Gastrocnemius medialis (tissue), 4 donors: ENCODE measurements around the gene MALL. TPM values are rescaled to one million over a fixed set of nuclear protein-coding genes. Genes with fewer than 3 reads are reported as not detected.
"Not testable (repeated sequence)": the region's sequence is repeated elsewhere in the genome, so short reads cannot be mapped to it uniquely, and the experiment has no call there.

Source experiments
- ATAC-seq, 2 donors: fragments of 150-250 bp; one replicate each; pipeline ENCODE4 v1.9.1; 2016
- DNase-seq, 2 donors: peaks; one replicate each; pipeline ENCODE4 v3.0.0-alpha.2; 2019
- H3K27ac ChIP-seq, 4 donors: fragments of 200-600 bp; sonication (generic); 1 replicate in 1 of 4; 2 replicates in 3 of 4; pipeline ENCODE4 v1.5.1; 2016 to 2018; ENCODE audit warnings: mild to moderate bottlenecking in 2 of 4, moderate library complexity in 1 of 4
- H3K27me3 ChIP-seq, 3 donors: fragments of 200-600 bp; sonication (generic) in 2 of 3; 1 replicate in 1 of 3; 2 replicates in 2 of 3; pipeline versions ENCODE4 v1.5.1 to v1.6.0; 2016 to 2019; ENCODE audit warnings: mild to moderate bottlenecking in 1 of 3, moderate library complexity in 1 of 3
- H3K36me3 ChIP-seq, 2 donors: fragments of 200-600 bp; sonication (generic) in 1 of 2; one replicate each; pipeline ENCODE4 v1.5.1; 2017 to 2018
- H3K4me1 ChIP-seq, 2 donors: fragments of 200-600 bp; sonication (generic) in 1 of 2; one replicate each; pipeline ENCODE4 v1.5.1; 2016 to 2017; ENCODE audit warnings: mild to moderate bottlenecking in 2 of 2
- H3K4me3 ChIP-seq, 4 donors: fragments of 200-600 bp; sonication (generic) in 3 of 4; 1 replicate in 1 of 4; 2 replicates in 3 of 4; pipeline ENCODE4 v1.5.1; 2016 to 2019; ENCODE audit warnings: mild to moderate bottlenecking in 2 of 4
- H3K9me3 ChIP-seq, 3 donors: fragments of 200-600 bp; sonication (generic) in 2 of 3; 1 replicate in 1 of 3; 2 replicates in 2 of 3; pipeline ENCODE4 v1.5.1; 2016 to 2019
- in situ Hi-C, 4 donors: fragments of 200-750 bp; cut with MboI; loops; one replicate each; pipeline versions ENCODE4 v1.15.0 to v1.8.0; 2017; ENCODE audit warnings: low sequenced_read_pairs in 4 of 4
- intact Hi-C: fragments of 100-400 bp; cut with DNase I; formaldehyde crosslinking; loops from one replicate; pipeline ENCODE4 v1.15.1; 2023; ENCODE audit warnings: low total_unique reads
- total RNA-seq, 4 donors: library from RNA; depleted of rRNA; stranded (reverse); fragments of >200 nt; gene quantifications; one replicate each; pipeline versions ENCODE4 v1.1.0 to v1.2.3, GENCODE V29; 2016

The MALL gene
- total RNA-seq, 4 donors from 2014 or later: 1.7 to 3.8 (median 2.5) TPM

DNA sequence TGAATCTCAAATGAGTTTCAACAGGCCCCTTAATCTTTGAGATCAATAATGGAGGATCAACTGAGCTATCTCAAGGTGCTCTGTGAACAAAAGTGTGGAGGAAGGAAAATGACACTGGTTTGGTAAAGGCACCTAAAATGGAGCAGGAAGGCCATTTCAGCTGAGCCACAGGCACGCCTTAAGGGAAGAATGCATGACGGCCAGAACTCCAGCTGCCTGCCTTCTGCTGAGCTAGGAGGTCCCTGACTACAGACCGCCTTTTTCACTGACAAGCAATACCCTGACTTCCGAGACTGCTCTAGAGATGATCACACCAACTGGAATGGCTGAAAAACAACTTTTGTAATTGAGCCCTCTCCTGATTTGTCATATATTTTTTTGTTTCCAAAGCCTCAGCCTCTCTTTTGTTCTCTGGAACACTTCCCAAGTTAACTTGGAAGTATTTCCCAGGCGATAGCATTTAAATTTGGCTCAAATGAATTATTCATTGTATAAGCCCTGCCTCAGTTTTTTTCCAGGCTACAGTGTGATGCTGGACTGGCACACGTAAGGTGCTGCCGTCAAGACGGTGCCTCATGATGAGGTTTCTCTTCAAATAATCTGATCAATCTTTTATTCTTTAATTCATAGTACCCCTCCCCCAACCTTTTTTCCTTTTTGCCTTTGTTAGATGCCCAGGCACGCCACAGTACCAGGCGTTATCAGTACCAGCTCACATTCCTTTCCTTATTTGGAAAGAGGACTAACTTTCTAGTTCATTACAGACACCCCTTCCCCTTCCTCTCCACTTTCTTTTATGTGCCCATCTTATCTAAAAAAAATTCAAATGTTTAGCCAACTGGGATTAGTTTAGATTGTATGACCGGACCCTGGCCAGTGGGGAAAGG lies 60.9 kb downstream of the MALL start:
- H3K27me3 ChIP-seq, in situ Hi-C loops, H3K36me3 ChIP-seq, DNase-seq, intact Hi-C loops, H3K27ac ChIP-seq, H3K9me3 ChIP-seq, H3K4me3 ChIP-seq, H3K4me1 ChIP-seq: not testable (repeated sequence)
- ATAC-seq: peak in 1 of 2 donors; percentile 47

- H3K4me3 ChIP-seq, H3K27me3 ChIP-seq, ATAC-seq, DNase-seq, H3K27ac ChIP-seq, intact Hi-C loops, in situ Hi-C loops, H3K9me3 ChIP-seq, H3K4me1 ChIP-seq, H3K36me3 ChIP-seq: not testable (repeated sequence)
Measured at GRCh38 chr2:110053688-110054087, 61.9 kb downstream of the MALL start.

GRCh38 chr2:110052166-110052565 lies 63.5 kb downstream of the MALL start:
- H3K27me3 ChIP-seq, DNase-seq, H3K36me3 ChIP-seq, intact Hi-C loops, H3K27ac ChIP-seq, H3K4me3 ChIP-seq, ATAC-seq, in situ Hi-C loops, H3K4me1 ChIP-seq, H3K9me3 ChIP-seq: not testable (repeated sequence)

- H3K4me3 ChIP-seq, DNase-seq, intact Hi-C loops, ATAC-seq, H3K27me3 ChIP-seq, in situ Hi-C loops, H3K36me3 ChIP-seq, H3K4me1 ChIP-seq, H3K9me3 ChIP-seq, H3K27ac ChIP-seq: not testable (repeated sequence)
Measured at GRCh38 chr2:110050222-110050621, 65.4 kb downstream of the MALL start.

DNA sequence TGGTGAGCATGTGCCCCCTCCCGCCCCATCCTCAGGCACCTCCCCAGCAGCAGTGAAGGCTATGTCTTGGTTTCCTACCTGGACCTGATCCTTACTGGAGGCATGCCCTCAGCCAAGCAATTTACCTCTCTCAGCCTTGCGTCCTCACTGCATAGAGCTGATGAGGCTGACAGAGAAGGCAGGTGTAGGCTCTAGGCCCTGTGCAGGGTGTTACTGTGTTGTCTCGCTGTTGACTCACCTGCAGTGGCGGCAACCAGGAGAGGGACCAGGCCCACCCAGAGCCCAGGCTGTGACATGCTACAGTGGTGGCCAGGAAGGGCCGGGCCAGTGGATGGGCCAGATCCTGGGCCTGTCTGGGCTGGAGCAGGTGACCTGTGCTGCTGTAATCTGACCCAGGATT lies 65.9 kb downstream of the MALL start:
- intact Hi-C loops, H3K27me3 ChIP-seq, H3K36me3 ChIP-seq, ATAC-seq, DNase-seq, in situ Hi-C loops, H3K4me3 ChIP-seq, H3K27ac ChIP-seq, H3K9me3 ChIP-seq, H3K4me1 ChIP-seq: not testable (repeated sequence)

GRCh38 chr2:110048255-110049197 lies 67.1 kb downstream of the MALL start:
- intact Hi-C loops, H3K4me1 ChIP-seq, H3K27me3 ChIP-seq, in situ Hi-C loops, H3K36me3 ChIP-seq, H3K4me3 ChIP-seq, H3K9me3 ChIP-seq: not testable (repeated sequence)
- peak overlapping the region in 3 of 4 donors; percentile 22 to 62 (median 62) for H3K27ac ChIP-seq
- peak in 1 of 2 donors; percentile 28 for DNase-seq
- peak; percentile 88 to 90 for ATAC-seq

DNA sequence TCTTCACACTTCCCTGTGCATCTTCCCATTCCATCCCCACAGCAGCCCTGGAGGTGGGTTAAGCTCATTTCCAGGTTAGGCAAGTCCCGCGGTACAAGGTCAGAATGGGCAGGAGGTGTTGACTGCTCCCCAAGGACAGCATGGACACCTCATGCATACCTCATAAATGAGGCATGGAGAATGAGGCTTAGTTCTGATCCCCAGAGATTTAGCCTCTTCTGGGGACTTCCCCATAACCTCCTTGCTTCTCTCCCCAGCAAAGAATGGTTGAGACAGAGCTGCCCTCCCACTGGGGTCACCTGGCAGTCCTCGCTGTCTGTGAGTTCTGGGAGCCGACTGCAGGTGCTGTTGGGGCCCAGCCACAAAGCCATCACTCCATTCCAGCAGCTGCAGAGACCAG lies 68.4 kb downstream of the MALL start:
- not testable (repeated sequence) for DNase-seq

DNA sequence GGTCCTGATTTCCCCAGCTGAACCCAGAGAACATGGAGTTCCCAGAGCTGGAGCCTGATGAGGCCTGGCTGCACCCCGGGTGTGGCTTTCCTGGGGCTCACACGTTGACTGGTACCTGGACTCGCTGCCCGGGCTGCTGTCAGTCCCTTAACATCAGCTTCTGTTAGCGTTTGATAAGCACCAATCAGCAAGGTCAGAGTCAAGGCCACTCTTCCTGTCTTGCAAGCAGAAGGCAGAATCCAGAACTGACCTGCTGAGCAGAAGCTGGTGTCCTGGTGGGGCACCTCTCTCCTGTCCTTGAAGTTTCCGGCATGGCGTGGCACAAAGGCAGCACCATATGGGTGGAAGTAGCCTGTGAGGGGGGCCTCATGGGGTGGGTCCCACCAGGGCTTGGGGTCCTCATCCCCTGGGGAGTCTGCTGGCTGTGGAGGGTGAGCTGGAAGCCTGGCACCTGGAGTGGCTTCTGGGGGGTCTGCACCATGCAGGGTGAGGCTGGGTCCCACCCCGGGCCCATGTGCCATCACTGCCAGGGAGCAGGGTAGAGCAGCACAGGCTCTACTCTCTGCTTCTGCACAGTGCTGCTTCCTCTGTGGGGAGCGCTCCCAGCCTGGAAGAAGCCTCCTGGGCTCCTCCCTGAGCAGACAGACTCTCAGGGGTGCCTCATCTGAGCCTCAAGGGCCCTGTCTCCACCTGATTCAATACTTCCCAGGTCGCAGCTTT lies 73.5 kb downstream of the MALL start:
- H3K9me3 ChIP-seq, H3K27ac ChIP-seq, H3K27me3 ChIP-seq, ATAC-seq, H3K36me3 ChIP-seq, DNase-seq, H3K4me3 ChIP-seq, H3K4me1 ChIP-seq, intact Hi-C loops, in situ Hi-C loops: not testable (repeated sequence)

More for the DNA sequence above, 68.4 kb downstream of the MALL start:
- H3K36me3 ChIP-seq, H3K27ac ChIP-seq, intact Hi-C loops, H3K4me3 ChIP-seq, H3K9me3 ChIP-seq, H3K4me1 ChIP-seq, in situ Hi-C loops, ATAC-seq, H3K27me3 ChIP-seq: not testable (repeated sequence)

DNA sequence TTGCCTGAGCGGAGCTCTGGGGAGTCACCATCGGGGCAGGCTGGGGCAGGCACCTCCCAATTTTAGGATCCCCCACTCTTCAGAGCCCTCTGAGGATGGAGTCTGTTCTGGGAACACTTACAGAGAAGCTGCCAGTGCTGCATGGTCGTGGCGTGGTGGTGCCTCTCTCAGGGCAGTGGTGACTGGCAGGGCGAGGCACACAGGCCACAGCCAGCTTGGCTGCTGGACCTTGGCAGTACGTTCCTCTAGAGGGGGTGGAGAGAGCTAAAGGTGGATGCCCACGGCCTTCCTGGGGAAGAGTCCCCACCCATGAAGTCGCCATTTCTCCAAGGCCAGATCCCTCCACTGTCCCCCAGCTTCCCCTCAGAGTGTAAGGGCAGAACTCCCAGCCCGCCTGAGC lies 78.3 kb downstream of the MALL start:
- H3K4me3 ChIP-seq, H3K27ac ChIP-seq, H3K4me1 ChIP-seq, DNase-seq, H3K9me3 ChIP-seq, intact Hi-C loops, H3K27me3 ChIP-seq, H3K36me3 ChIP-seq, in situ Hi-C loops, ATAC-seq: not testable (repeated sequence)

DNA sequence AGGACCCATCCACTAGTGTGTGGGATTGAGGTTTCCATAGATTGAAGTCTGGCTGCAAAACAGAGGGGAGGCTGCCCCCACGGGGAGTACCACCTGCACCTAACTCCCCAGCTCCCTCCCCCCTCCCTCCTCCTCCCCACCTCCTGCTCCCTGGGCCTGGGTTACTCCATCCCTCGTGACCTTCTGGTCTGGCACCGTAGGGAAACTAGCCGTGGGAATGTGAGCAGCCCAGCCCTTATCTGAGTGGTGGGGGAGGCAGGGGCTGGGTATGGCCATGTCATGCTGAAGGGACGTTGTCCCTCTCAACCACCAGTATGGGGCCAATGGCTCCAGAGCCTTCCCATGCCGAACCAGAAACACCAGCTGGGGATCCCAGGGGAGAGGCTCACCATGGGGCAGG lies 80.2 kb downstream of the MALL start:
- H3K9me3 ChIP-seq, H3K4me3 ChIP-seq, H3K27ac ChIP-seq, intact Hi-C loops, H3K27me3 ChIP-seq, H3K36me3 ChIP-seq, H3K4me1 ChIP-seq, in situ Hi-C loops, DNase-seq, ATAC-seq: not testable (repeated sequence)

- ATAC-seq, intact Hi-C loops, H3K36me3 ChIP-seq, in situ Hi-C loops, H3K4me3 ChIP-seq, H3K4me1 ChIP-seq, H3K27me3 ChIP-seq, H3K9me3 ChIP-seq, H3K27ac ChIP-seq, DNase-seq: not testable (repeated sequence)
Measured at GRCh38 chr2:110034935-110035334, 80.7 kb downstream of the MALL start.
